ENCODE measurements around the gene MOB3A. TPM values are rescaled to one million over a fixed set of nuclear protein-coding genes. Genes with fewer than 3 reads are reported as not detected.

Gene MOB3A
- total and polyA plus RNA-seq, 4 donors: 12.5 to 43.6 (median 28.3) TPM

GRCh38 chr19:2076526-2076944 is 19.6 kb downstream of the MOB3A start:
- Histone ChIP-seq H3K27ac (ENCODE audit: low read depth in 1 of 2, low read length in 2 of 2) (no peak overlapping the region), H3K4me3 (ENCODE audit: low read length in 2 of 2) (no peak overlapping the region), H3K4me1 (ENCODE audit: control insufficient read depth in 1 of 2, insufficient read depth in 2 of 2, low read length in 2 of 2) (no peaks in the 10 kb centered on the region), H3K9me3 (ENCODE audit: control insufficient read depth, low read length) (no peaks in the 10 kb centered on the region), H3K27me3 (ENCODE audit: control insufficient read depth in 1 of 2, insufficient read depth in 2 of 2, low read length in 1 of 2) (no peaks in the 10 kb centered on the region), H3K36me3 (ENCODE audit: control insufficient read depth in 1 of 2, insufficient read depth in 2 of 2, low read length in 1 of 2) (peaks cover 0 to 5% of the 10 kb centered on the region in 2 donors)
- WGBS, 2 donors: 98% methylated on average over 31 to 32 of the region's 32 CpGs
- ATAC-seq (ENCODE audit: low FRiP score): no peak
- DNase-seq: no peak
- intact Hi-C loops (cut with DNase I): no loop called here

GRCh38 chr19:2072757-2073551 is 23.2 kb downstream of the MOB3A start:
- WGBS, 2 donors: 90 to 92% methylated on average over 32 of the region's 32 CpGs
- DNase-seq (no peak), ATAC-seq (ENCODE audit: low FRiP score) (no peak)
- Histone ChIP-seq H3K9me3 (ENCODE audit: control insufficient read depth, low read length) (no peaks in the 10 kb centered on the region), H3K4me1 (ENCODE audit: control insufficient read depth in 1 of 2, insufficient read depth in 2 of 2, low read length in 2 of 2) (no peaks in the 10 kb centered on the region), H3K36me3 (ENCODE audit: control insufficient read depth in 1 of 2, insufficient read depth in 2 of 2, low read length in 1 of 2) (peaks cover 0 to 5% of the 10 kb centered on the region in 2 donors), H3K27ac (ENCODE audit: low read depth in 1 of 2, low read length in 2 of 2) (no peak overlapping the region), H3K27me3 (ENCODE audit: control insufficient read depth in 1 of 2, insufficient read depth in 2 of 2, low read length in 1 of 2) (no peaks in the 10 kb centered on the region), H3K4me3 (ENCODE audit: low read length in 2 of 2) (no peak overlapping the region)
- intact Hi-C loops (cut with DNase I): loop anchor here in 1 of 2 donors (5.0 kb wide), 1 partner anchor 146 kb away; no protein-coding TSS in a partner anchor

- Histone ChIP-seq H3K27me3 (ENCODE audit: control insufficient read depth in 1 of 2, insufficient read depth in 2 of 2, low read length in 1 of 2) (no peaks in the 10 kb centered on the region), H3K27ac (ENCODE audit: low read depth in 1 of 2, low read length in 2 of 2) (no peak overlapping the region), H3K4me3 (ENCODE audit: low read length in 2 of 2) (no peak overlapping the region), H3K9me3 (ENCODE audit: control insufficient read depth, low read length) (no peaks in the 10 kb centered on the region), H3K36me3 (ENCODE audit: control insufficient read depth in 1 of 2, insufficient read depth in 2 of 2, low read length in 1 of 2) (peaks cover 0 to 3% of the 10 kb centered on the region in 2 donors), H3K4me1 (ENCODE audit: control insufficient read depth in 1 of 2, insufficient read depth in 2 of 2, low read length in 2 of 2) (no peaks in the 10 kb centered on the region)
- WGBS, 2 donors: 84 to 85% methylated on average over 19 of the region's 19 CpGs
- DNase-seq (no peak), ATAC-seq (ENCODE audit: low FRiP score) (no peak)
- intact Hi-C loops (cut with DNase I): loop anchor here in 1 of 2 donors (5.0 kb wide), 1 partner anchor 144 kb away; no protein-coding TSS in a partner anchor
These were observed 25.0 kb downstream of the MOB3A start for GRCh38 chr19:2070986-2071673.

- DNase-seq: no peak
- H3K27ac ChIP-seq (ENCODE audit: low read depth in 1 of 2, low read length in 2 of 2): no peak overlapping the region
- intact Hi-C loops (cut with DNase I): loop anchor here in 1 of 2 donors (5.0 kb wide), 1 partner anchor 143 kb away; no protein-coding TSS in a partner anchor
- H3K9me3 ChIP-seq (ENCODE audit: control insufficient read depth, low read length): no peaks in the 10 kb centered on the region
- ATAC-seq (ENCODE audit: low FRiP score): peak; percentile 61
- no peak overlapping the region for H3K4me3 ChIP-seq (ENCODE audit: low read length in 2 of 2)
- H3K4me1 ChIP-seq (ENCODE audit: control insufficient read depth in 1 of 2, insufficient read depth in 2 of 2, low read length in 2 of 2): no peaks in the 10 kb centered on the region
- H3K27me3 ChIP-seq (ENCODE audit: control insufficient read depth in 1 of 2, insufficient read depth in 2 of 2, low read length in 1 of 2): no peaks in the 10 kb centered on the region
- WGBS, 2 donors: 83 to 91% methylated on average over 10 of the region's 10 CpGs
- peaks cover 0 to 3% of the 10 kb centered on the region in 2 donors for H3K36me3 ChIP-seq (ENCODE audit: control insufficient read depth in 1 of 2, insufficient read depth in 2 of 2, low read length in 1 of 2)
These were observed 25.7 kb downstream of the MOB3A start for GRCh38 chr19:2070436-2070827.

GRCh38 chr19:2064788-2065524 is 31.2 kb downstream of the MOB3A start:
- Histone ChIP-seq H3K36me3 (ENCODE audit: control insufficient read depth in 1 of 2, insufficient read depth in 2 of 2, low read length in 1 of 2) (no peaks in the 10 kb centered on the region), H3K4me1 (ENCODE audit: control insufficient read depth in 1 of 2, insufficient read depth in 2 of 2, low read length in 2 of 2) (no peaks in the 10 kb centered on the region), H3K4me3 (ENCODE audit: low read length in 2 of 2) (no peak overlapping the region), H3K27ac (ENCODE audit: low read depth in 1 of 2, low read length in 2 of 2) (peak overlapping the region in 1 of 2 donors; percentile 6), H3K27me3 (ENCODE audit: control insufficient read depth in 1 of 2, insufficient read depth in 2 of 2, low read length in 1 of 2) (no peaks in the 10 kb centered on the region), H3K9me3 (ENCODE audit: control insufficient read depth, low read length) (no peaks in the 10 kb centered on the region)
- ATAC-seq (ENCODE audit: low FRiP score) (no peak), DNase-seq (peak in 1 of 2 donors; percentile 58)
- 63 to 72% methylated on average over 38 of the region's 38 CpGs for WGBS, 2 donors
- intact Hi-C loops (cut with DNase I): loop anchor here in 1 of 2 donors (10.0 kb wide), 1 partner anchor 130 kb away; no protein-coding TSS in a partner anchor

- 77 to 78% methylated on average over 13 of the region's 13 CpGs for WGBS, 2 donors
- Histone ChIP-seq H3K4me1 (ENCODE audit: control insufficient read depth in 1 of 2, insufficient read depth in 2 of 2, low read length in 2 of 2) (no peaks in the 10 kb centered on the region), H3K4me3 (ENCODE audit: low read length in 2 of 2) (no peak overlapping the region), H3K9me3 (ENCODE audit: control insufficient read depth, low read length) (no peaks in the 10 kb centered on the region), H3K27me3 (ENCODE audit: control insufficient read depth in 1 of 2, insufficient read depth in 2 of 2, low read length in 1 of 2) (no peaks in the 10 kb centered on the region), H3K27ac (ENCODE audit: low read depth in 1 of 2, low read length in 2 of 2) (no peak overlapping the region), H3K36me3 (ENCODE audit: control insufficient read depth in 1 of 2, insufficient read depth in 2 of 2, low read length in 1 of 2) (no peaks in the 10 kb centered on the region)
- DNase-seq: no peak
- intact Hi-C loops (cut with DNase I): loop anchor here in 1 of 2 donors (10.0 kb wide), 1 partner anchor 130 kb away; no protein-coding TSS in a partner anchor
- no peak for ATAC-seq (ENCODE audit: low FRiP score)
These were observed 31.7 kb downstream of the MOB3A start for GRCh38 chr19:2064395-2064787.

- Histone ChIP-seq H3K4me3 (ENCODE audit: low read length in 2 of 2) (no peak overlapping the region), H3K9me3 (ENCODE audit: control insufficient read depth, low read length) (no peaks in the 10 kb centered on the region), H3K27ac (ENCODE audit: low read depth in 1 of 2, low read length in 2 of 2) (no peak overlapping the region), H3K27me3 (ENCODE audit: control insufficient read depth in 1 of 2, insufficient read depth in 2 of 2, low read length in 1 of 2) (no peaks in the 10 kb centered on the region), H3K36me3 (ENCODE audit: control insufficient read depth in 1 of 2, insufficient read depth in 2 of 2, low read length in 1 of 2) (no peaks in the 10 kb centered on the region), H3K4me1 (ENCODE audit: control insufficient read depth in 1 of 2, insufficient read depth in 2 of 2, low read length in 2 of 2) (no peaks in the 10 kb centered on the region)
- 82 to 85% methylated on average over 8 of the region's 8 CpGs for WGBS, 2 donors
- no peak for DNase-seq
- ATAC-seq (ENCODE audit: low FRiP score): no peak
- intact Hi-C loops (cut with DNase I): loop anchor here in 1 of 2 donors (10.0 kb wide), 1 partner anchor 129 kb away; no protein-coding TSS in a partner anchor
These were observed 32.3 kb downstream of the MOB3A start for GRCh38 chr19:2063824-2064223.

GRCh38 chr19:2062770-2063169 is 33.4 kb downstream of the MOB3A start:
- Histone ChIP-seq H3K4me3 (ENCODE audit: low read length in 2 of 2) (no peak overlapping the region), H3K4me1 (ENCODE audit: control insufficient read depth in 1 of 2, insufficient read depth in 2 of 2, low read length in 2 of 2) (no peaks in the 10 kb centered on the region)
- ATAC-seq (ENCODE audit: low FRiP score): no peak

More at GRCh38 chr19:2062770-2063169, 33.4 kb downstream of the MOB3A start:
- 89 to 90% methylated on average over 9 of the region's 9 CpGs for WGBS, 2 donors
- Histone ChIP-seq H3K9me3 (ENCODE audit: control insufficient read depth, low read length) (no peaks in the 10 kb centered on the region), H3K27ac (ENCODE audit: low read depth in 1 of 2, low read length in 2 of 2) (no peak overlapping the region), H3K36me3 (ENCODE audit: control insufficient read depth in 1 of 2, insufficient read depth in 2 of 2, low read length in 1 of 2) (no peaks in the 10 kb centered on the region), H3K27me3 (ENCODE audit: control insufficient read depth in 1 of 2, insufficient read depth in 2 of 2, low read length in 1 of 2) (no peaks in the 10 kb centered on the region)
- intact Hi-C loops (cut with DNase I): loop anchor here in 1 of 2 donors (10.0 kb wide), 1 partner anchor 128 kb away; no protein-coding TSS in a partner anchor
- no peak for DNase-seq
